ENCODE results near the gene C4B. TPM values are rescaled to one million over a fixed set of nuclear protein-coding genes. Genes with fewer than 3 reads are reported as not detected.
"Not testable (repeated sequence)": the region's sequence is repeated elsewhere in the genome, so short reads cannot be mapped to it uniquely, and the experiment has no call there.

Gene C4B
- total RNA-seq, 6 experiments from 2014 or later: 1.5 to 2.5 (median 2.0) TPM

DNA sequence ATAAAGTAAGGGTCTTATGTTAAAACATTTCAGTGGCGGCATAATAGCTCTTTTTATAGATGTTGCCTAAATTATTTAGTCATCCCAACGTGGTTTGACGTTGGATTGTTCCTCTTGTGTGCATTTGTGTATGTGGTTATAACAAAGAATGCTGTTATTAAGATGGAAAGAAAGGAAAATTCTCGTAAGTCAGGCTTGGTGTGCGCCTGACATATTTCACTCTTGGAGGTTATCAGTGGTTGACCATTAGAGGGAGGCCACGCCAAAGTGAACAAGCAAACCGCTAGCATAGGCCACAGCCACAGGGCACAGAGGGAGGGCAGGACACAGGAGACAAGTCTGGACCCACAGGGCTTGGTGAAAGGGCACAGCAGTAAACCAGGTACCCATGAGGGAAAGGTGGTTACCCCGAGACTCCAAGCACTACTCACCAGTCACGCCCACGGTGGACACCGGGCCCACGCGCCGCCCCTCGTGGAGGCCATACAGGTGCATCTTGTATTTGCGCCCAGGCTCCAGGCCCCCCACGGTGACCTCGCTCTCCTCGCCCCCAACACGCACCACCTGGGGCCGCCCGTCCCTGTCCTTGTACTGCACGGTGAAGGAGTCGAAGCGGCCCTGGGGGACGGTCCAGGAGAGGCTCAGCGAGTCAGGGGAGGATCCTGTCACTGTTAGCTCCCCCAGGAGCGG lies 46.5 kb downstream of the C4B start:
- no peak overlapping the region for H3K27ac Mint-ChIP-seq
- H3K4me1 Mint-ChIP-seq (ENCODE audit: low read depth): no peaks in the 10 kb centered on the region
- H3K9me3 Mint-ChIP-seq: no peaks in the 10 kb centered on the region
- H3K27me3 Mint-ChIP-seq (ENCODE audit: insufficient read depth): peaks cover 13% of the 10 kb centered on the region
- no peak overlapping the region for H3K4me3 Mint-ChIP-seq
- no peak for DNase-seq
- H3K36me3 Mint-ChIP-seq (ENCODE audit: low read depth): no peaks in the 10 kb centered on the region
- TF ChIP-seq, protein P1, sequence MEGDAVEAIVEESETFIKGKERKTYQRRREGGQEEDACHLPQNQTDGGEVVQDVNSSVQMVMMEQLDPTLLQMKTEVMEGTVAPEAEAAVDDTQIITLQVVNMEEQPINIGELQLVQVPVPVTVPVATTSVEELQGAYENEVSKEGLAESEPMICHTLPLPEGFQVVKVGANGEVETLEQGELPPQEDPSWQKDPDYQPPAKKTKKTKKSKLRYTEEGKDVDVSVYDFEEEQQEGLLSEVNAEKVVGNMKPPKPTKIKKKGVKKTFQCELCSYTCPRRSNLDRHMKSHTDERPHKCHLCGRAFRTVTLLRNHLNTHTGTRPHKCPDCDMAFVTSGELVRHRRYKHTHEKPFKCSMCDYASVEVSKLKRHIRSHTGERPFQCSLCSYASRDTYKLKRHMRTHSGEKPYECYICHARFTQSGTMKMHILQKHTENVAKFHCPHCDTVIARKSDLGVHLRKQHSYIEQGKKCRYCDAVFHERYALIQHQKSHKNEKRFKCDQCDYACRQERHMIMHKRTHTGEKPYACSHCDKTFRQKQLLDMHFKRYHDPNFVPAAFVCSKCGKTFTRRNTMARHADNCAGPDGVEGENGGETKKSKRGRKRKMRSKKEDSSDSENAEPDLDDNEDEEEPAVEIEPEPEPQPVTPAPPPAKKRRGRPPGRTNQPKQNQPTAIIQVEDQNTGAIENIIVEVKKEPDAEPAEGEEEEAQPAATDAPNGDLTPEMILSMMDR (IDR thresholded peaks at IDR 0.05): no peak; the same call in 1 of the 2 replicates

DNA sequence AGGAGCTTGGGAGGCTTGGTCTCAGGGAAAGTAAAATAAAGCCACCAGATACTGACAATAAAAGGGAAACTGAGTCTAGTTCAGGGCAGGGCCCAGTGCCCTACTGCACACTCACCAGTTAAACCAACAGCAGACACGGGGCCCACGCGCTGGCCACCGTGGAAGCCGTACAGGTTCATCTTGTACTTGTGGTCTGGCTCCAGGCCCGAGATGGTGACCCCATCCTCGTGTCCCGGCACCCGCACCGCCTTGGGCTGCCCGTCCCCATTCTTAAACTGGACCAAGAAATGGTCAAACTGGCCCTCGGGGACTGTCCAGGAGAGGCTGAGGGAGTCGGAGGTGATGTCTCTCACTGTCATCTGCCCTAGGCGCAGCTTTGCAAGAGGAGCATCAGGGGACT lies 50.1 kb downstream of the C4B start:
- peaks cover 9% of the 10 kb centered on the region for H3K27me3 Mint-ChIP-seq (ENCODE audit: insufficient read depth)
- no peak for DNase-seq
- H3K36me3 Mint-ChIP-seq (ENCODE audit: low read depth): no peaks in the 10 kb centered on the region
- no peak overlapping the region for H3K4me3 Mint-ChIP-seq
- TF ChIP-seq, protein P1 (IDR thresholded peaks at IDR 0.05): no peak
- H3K27ac Mint-ChIP-seq: no peak overlapping the region
- no peaks in the 10 kb centered on the region for H3K4me1 Mint-ChIP-seq (ENCODE audit: low read depth)
- H3K9me3 Mint-ChIP-seq: no peaks in the 10 kb centered on the region

DNA sequence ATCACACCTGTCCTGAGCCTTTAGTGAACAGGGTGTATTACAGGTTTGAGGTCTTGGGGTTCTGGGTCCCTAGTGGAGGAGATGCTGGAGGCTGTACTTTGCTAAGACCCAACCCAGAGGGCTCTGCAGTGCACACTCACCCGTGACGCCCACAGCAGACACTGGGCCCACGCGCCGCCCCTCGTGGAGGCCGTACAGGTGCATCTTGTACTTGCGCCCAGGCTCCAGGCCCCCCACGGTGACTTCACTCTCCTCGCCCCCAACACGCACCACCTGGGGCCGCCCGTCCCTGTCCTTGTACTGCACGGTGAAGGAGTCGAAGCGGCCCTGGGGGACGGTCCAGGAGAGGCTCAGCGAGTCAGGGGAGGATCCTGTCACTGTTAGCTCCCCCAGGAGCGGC lies 52.9 kb downstream of the C4B start:
- not testable (repeated sequence) for H3K9me3 Mint-ChIP-seq; H3K27ac Mint-ChIP-seq; DNase-seq; H3K4me1 Mint-ChIP-seq (ENCODE audit: low read depth); H3K36me3 Mint-ChIP-seq (ENCODE audit: low read depth); H3K4me3 Mint-ChIP-seq
- peaks cover 14% of the 10 kb centered on the region for H3K27me3 Mint-ChIP-seq (ENCODE audit: insufficient read depth)

DNA sequence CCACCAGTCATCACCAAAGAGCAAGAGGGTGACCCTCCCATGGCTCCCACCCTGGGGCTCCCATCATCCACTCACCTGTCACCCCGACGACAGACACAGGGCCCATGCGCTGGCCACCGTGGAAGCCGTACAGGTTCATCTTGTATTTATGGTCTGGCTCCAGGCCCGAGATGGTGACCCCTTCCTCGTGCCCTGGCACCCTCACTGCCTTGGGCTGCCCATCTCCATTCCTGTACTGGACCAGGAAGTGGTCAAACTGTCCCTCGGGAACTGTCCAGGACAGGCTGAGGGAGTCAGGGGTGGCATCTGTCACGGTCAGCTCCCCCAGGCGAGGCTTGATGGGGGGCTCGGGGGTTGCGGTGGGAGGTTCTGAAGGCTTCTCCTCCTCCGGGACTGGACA lies 53.7 kb downstream of the C4B start:
- not testable (repeated sequence) for H3K27ac Mint-ChIP-seq; DNase-seq; H3K4me1 Mint-ChIP-seq (ENCODE audit: low read depth); H3K9me3 Mint-ChIP-seq; H3K36me3 Mint-ChIP-seq (ENCODE audit: low read depth); H3K4me3 Mint-ChIP-seq
- peaks cover 14% of the 10 kb centered on the region for H3K27me3 Mint-ChIP-seq (ENCODE audit: insufficient read depth)

DNA sequence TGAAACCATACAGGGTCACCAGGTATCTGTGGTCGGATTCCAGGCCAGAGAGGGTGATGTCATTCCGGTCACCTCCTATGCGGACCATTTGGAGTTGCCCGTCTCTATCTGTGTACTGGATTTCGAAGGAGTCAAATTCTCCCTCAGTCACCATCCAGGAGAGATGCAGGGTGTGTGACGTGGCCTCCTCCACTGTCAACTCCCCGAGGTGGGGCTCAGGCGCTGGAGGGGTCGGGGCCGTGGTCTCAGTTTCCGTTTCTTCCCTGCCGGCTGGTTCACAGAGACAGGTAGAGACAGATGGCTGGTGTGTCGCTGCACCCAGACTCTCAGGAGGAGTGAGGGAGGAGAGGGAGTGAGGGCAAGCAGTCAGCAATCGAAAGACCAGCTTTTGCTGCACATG lies 54.3 kb downstream of the C4B start:
- no peak for DNase-seq
- Mint-ChIP-seq H3K27ac (no peak overlapping the region), H3K36me3 (ENCODE audit: low read depth) (no peaks in the 10 kb centered on the region), H3K27me3 (ENCODE audit: insufficient read depth) (peaks cover 14% of the 10 kb centered on the region), H3K4me1 (ENCODE audit: low read depth) (no peaks in the 10 kb centered on the region), H3K9me3 (no peaks in the 10 kb centered on the region), H3K4me3 (no peak overlapping the region)
- TF ChIP-seq, protein P1 (IDR thresholded peaks at IDR 0.05): no peak

DNA sequence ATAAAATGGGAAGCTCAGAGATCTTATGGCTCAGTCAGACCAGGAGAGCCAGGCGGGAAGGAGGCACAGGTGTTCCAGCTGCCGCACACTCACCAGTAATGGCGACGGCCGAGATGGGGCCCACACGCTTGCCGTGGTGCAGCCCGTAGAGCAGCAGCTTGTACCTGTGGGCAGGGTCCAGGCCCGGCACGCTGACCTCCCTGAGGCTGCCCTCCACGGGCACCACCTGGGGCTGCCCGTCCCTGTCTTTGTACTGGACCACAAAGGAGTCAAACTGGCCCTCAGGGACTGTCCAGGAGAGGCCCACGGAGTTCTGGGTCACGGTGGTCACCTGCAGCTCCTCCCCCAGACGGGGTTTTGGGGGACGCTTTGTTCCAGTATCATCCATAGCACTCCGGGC lies 54.9 kb downstream of the C4B start:
- no peak for DNase-seq
- Mint-ChIP-seq H3K4me3 (no peak overlapping the region), H3K27me3 (ENCODE audit: insufficient read depth) (peaks cover 14% of the 10 kb centered on the region), H3K36me3 (ENCODE audit: low read depth) (no peaks in the 10 kb centered on the region), H3K4me1 (ENCODE audit: low read depth) (no peaks in the 10 kb centered on the region), H3K27ac (no peak overlapping the region), H3K9me3 (no peaks in the 10 kb centered on the region)
- TF ChIP-seq, protein P1 (IDR thresholded peaks at IDR 0.05): no peak

Data from HFFc6 (cell line).